GM21360 (cell line): ENCODE measurements around the gene CFAP141.
A peak's percentile ranks its signal among the peaks of the same experiment; 100 is the strongest.
"Not testable (repeated sequence)": the region's sequence is repeated elsewhere in the genome, so short reads cannot be mapped to it uniquely, and the experiment has no call there.

ENCODE experiments used
- ATAC-seq: cut with Tn5 transposase; IDR thresholded peaks from one replicate; pipeline ENCODE4 v1.9.1; 2021; ENCODE audit warnings: mild to moderate bottlenecking, moderate library complexity; ENCODE audit not compliant: unreplicated experiment

The CFAP141 gene

GRCh38 chr1:154208677-154209388, 2.7 kb upstream of the CFAP141 start:
- no peak for ATAC-seq

DNA sequence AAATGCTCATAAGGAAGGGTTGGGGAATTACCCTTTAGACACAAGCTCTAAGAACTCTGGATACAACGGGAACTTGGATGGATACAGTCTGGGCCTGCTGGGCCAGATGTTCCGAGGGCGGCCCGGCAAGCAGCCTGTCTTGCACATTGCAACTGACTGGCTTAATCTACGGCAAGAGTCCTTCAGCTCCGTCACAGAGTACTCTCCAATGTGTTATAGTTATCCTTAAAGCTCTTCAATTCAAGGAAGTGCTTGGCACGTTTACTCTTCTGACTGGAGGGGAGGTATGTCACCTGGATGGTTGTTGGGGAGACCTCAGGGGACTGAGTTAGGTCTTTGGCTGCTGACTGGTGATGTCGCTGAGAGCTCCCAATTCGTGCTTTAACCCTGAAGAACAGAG, 1.1 kb upstream of the CFAP141 start:
- ATAC-seq, result no peak

GRCh38 chr1:154205778-154206177, 355 bp downstream of the CFAP141 start:
- not testable (repeated sequence) for ATAC-seq

- ATAC-seq, result no peak
These were observed 6.6 kb downstream of the CFAP141 start for GRCh38 chr1:154199563-154199879.

DNA sequence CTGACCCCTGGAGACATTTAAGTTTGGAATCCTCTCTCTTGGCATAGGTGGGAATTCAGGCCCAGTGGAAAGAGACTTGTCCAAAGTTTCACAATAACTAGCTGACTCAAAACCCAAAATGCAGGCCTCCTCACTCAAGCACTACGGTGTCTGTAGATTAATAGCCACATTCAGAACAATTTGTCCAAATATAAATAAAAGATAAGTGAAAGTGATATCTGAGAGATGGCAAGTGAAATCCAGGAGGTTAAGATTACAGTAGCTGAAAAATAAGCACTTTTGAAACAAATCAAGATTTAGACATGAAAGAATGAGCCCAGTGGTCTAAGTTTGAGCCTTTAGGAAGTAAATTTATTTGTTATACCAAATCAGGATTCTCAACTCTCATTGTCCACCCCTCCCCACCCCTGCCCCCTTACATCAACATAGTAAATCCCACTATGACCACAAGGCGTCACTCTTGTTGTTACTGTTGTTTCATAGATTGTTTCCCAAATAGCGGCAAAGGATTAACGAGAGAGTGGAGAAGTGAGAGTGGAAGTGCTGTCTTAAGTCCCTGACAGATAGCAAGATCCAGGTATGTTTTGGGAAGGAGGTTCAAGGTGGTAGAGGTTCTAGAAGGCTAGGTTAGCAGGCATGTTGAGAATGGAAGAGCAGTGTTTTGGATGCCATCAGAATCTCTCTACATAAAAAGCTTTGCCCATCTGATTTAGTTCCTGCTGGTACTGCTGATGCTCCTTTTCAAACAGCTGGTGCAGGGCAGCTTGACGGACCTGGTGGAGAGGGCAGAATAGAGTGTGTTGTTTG, 7.2 kb downstream of the CFAP141 start:
- ATAC-seq, result no peak

GRCh38 chr1:154193821-154194220, 12.3 kb downstream of the CFAP141 start:
- no peak for ATAC-seq

DNA sequence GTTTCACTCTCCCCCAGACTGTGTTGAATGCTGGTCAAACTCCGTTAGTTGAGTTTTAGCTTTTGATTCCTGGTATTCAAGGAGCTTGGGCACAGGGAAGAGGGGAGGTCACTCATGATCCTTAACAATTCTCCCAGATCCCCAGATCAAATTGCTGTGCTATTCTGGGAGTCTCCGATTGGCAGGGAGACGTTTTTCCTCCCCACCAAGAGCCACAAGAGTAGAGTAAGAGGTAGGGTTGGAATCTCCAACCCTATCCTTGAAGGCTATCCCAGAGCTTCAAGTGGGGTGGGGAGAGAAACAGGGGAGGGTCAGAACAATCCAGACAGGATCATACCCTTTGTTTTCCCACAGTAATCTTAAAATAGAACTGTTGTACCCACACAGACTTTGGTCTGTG, 13.7 kb downstream of the CFAP141 start:
- ATAC-seq, result no peak

DNA sequence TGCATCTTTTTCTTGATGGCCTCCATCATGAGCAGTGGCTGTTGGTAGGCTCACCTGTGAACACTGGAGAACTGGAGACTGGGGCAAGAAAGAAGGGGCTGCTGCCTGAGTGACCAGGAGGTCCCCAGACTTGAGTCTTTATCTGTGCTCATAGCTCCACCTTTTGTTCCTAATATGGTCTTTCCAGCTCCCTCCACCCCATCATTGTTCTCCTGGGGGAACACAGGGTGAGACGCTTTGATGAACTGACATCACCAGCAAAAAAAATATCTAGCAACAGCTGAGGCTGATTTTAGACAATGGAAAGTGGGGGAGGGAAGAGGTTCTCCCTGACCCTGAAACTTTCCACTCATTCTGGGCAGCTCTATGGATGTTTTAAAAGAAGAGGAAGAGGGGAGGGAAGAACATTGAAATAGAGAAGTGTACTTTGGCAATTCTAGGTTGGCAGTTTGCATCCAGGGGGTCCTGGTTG, 14.1 kb downstream of the CFAP141 start, which contains the start of gene TPM3:
Gene TPM3, minus strand, starts transcription at position 111 of the 472 bp plus-strand sequence. Its CDS starts 82 bp downstream, at position 29.
- no peak for ATAC-seq

DNA sequence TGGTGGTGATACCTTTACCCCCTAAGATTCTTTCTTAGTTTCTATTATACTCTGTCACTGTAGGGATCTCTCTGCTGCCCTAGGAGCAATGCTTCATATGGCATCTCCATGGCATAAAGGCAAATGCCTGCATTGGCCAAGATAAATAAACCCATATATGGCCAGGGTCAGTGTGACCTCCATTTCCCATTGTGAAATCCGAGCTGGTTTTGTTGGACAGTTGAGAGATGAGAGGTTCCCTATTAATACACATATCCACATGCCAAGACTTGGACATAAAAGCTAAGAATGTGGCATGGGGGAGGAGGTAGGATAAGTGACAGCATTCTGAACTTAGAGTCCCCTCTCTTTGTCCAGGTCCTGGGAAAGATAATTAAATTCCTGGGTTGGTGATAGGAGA, 15.6 kb downstream of the CFAP141 start:
- no peak for ATAC-seq

DNA sequence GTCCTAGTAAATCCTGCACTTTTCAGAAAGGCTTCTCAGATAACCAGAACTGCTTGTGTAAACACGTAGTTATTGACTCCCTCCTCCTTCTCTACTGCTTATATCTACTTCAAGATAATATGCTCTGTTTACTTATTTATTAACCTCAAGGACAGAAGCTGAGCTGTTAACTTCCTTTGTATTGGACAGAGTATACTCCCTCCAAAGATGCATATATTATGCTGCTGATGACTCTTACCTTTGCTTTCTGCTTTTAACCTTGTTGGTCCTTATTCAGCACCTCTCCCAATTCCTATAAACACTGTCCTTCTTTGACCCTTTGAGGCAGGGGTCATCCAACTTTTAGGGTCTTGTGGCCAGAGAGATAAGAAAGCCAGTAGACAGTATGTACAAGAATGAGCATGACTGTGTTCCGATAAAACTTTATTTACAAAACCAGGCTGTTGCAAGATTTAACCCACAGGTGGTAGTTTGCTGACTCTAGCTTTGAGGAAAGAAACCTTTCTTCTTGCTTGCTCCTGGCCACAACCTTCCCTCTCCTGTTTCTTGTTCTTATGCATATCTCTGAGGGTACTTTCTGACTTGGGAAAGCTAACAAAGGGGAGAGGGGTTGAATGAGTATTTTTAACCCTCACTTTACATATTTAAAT, 19.2 kb downstream of the CFAP141 start:
- ATAC-seq, result no peak

DNA sequence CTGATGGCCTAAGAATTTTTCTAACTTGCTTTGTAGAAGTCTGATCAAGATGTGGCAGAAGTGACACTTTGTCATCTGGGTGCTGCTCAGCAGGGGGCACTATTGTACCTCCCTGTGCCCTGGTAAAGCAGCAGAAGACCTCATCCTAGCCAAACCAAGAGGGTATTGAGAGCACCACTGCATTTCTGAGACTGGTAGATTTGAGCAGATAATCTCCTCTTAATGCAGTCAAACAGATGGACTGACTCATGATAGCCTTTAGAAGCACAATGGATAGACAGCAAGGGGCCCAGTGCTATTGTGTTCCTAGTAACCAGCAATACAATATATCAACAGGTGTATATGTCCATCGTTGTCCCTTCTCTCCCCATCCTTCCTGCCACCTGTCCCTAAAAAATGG, 20.0 kb downstream of the CFAP141 start:
- no peak for ATAC-seq

DNA sequence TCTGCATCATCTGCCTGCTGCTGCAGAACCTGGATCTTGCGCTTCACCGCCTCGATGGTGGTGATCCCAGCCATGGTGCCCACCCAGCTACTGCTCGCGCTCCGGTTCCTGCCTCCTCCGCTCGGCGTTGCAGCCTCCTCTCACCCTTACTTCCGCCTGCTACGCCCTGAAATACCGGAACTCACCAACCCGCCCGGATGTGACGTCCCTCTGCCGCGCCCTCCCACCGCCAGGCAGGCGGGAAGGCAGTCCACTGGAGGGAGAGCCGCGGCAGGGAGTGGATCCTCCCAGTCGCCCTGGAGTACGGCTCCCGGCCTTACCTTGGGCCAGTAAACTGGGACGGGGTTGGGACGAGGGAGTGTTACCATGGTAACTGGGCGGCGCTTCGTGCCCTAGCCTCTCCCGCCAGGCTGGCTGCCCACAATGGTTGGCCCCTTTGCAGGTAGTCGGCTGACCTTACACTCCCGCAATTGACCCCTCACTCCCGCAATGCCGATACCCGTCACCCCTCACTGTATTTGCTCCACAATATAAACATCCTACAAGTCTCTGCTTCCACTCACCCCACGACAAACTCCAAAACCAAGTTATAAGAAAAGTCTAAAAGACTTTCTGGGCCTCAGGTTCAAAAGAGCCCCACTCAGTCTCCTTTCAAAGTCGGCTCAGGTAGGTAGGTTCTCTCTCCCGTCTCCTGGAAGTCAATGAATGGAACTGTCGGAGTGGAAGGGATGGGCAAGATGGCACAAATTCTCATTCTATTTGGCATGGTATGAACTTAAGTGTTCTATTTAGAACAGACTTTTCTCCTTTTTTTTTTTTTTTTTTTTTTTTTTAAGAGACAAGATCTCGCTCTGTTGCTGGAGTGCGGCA, 22.9 kb downstream of the CFAP141 start:
- ATAC-seq, result peak; percentile 69

GRCh38 chr1:154182344-154183045, 23.6 kb downstream of the CFAP141 start:
- ATAC-seq, result peak; percentile 43

DNA sequence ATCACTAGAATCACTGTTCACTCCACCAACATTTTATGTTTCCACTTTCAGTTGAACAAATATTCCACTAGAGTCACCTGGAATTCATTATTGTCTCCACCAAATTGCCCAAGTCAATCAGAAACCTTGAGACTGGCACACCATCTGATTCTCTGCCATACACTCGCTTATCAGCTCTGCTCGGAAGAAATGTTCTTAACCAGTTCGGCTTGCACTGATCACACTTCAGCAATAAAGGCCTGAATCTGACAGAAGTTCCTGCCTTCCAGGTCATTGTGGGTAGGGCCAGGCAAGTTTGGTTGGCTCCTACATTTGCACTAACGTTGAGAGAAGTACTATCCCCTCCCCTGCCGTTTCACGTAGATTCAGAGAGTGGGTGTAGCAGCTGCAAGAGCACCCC, 24.2 kb downstream of the CFAP141 start:
- no peak for ATAC-seq

DNA sequence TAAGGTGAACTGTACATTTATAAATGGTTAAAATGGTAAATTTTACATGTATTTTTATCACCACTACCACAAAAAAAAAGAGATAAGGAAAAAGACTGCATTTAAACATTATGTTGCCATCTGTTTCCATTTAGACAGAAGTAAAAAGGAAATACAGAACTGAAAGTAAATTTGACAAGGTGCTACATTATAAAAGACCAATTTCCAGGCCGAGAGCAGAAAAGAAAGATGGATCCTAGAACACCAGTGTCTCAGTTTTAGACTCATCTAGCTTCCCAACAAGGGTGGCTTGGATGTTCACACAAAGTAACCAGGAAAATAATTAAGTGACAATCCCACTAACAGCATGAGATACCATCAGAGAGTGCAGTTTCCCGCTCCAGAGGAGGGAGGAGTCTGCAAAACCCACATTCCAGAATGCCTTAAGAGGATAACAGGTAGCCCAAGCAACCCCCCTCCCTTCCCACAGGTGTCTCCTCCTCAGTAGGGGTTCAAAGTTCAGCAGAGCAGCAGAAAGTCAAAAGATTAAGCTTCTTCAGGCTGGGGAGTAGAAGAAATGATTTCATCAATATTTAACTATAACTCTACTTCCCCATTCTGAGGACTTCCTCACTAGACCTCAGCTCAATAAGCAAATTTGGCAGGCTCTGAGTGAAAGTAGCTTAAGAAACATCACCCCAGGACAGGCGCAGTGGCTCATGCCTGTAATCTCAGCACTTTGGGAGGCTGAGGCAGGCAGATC, 26.0 kb downstream of the CFAP141 start:
- no peak for ATAC-seq

- no peak for ATAC-seq
These were observed 27.0 kb downstream of the CFAP141 start for GRCh38 chr1:154178911-154179811.

GRCh38 chr1:154178013-154178412, 28.1 kb downstream of the CFAP141 start:
- no peak for ATAC-seq

- no peak for ATAC-seq
These were observed 29.8 kb downstream of the CFAP141 start for GRCh38 chr1:154176337-154176736.
